HK-2 (cell line): Measurements from ENCODE around the gene ZNF485.
"Not testable (repeated sequence)": the region's sequence is repeated elsewhere in the genome, so short reads cannot be mapped to it uniquely, and the experiment has no call there.

Experiments used
- DNase-seq: peaks from one replicate; pipeline ENCODE4 v3.0.0-alpha.2; 2018; ENCODE audit not compliant: unreplicated experiment

ZNF485 gene

GRCh38 chr10:43606323-43607198 lies at the start of gene ZNF485:
ZNF485 (plus strand) TSS chr10:43606438; CDS start chr10:43607051, 613 bp downstream.
- DNase-seq: peak; percentile 78

- no peak for DNase-seq
These were observed 49.0 kb upstream of the ZNF485 start for GRCh38 chr10:43557214-43557613.

GRCh38 chr10:43569681-43570080 lies 36.6 kb upstream of the ZNF485 start:
- no peak for DNase-seq

- no peak for DNase-seq
These were observed 35.3 kb upstream of the ZNF485 start for GRCh38 chr10:43570971-43571370.

- DNase-seq: peak; percentile 8
These were observed 32.8 kb upstream of the ZNF485 start for GRCh38 chr10:43573250-43574000.

GRCh38 chr10:43574001-43574892 lies 32.0 kb upstream of the ZNF485 start, which contains the start of gene ZNF239:
ZNF239 (minus strand) TSS chr10:43574616; CDS start chr10:43558079, 16,537 bp downstream.
- peak; percentile 97 for DNase-seq

GRCh38 chr10:43574906-43575305 lies 31.3 kb upstream of the ZNF485 start:
- no peak for DNase-seq

GRCh38 chr10:43576062-43576461 lies 30.2 kb upstream of the ZNF485 start:
- no peak for DNase-seq

- DNase-seq: no peak
These were observed 29.7 kb upstream of the ZNF485 start for GRCh38 chr10:43576580-43576979.

GRCh38 chr10:43584051-43584450 lies 22.2 kb upstream of the ZNF485 start:
- DNase-seq: no peak

- no peak for DNase-seq
These were observed 21.2 kb upstream of the ZNF485 start for GRCh38 chr10:43585046-43585445.

- no peak for DNase-seq
These were observed 20.1 kb upstream of the ZNF485 start for GRCh38 chr10:43585981-43586729.

GRCh38 chr10:43586730-43587115 lies 19.5 kb upstream of the ZNF485 start:
- not testable (repeated sequence) for DNase-seq

GRCh38 chr10:43591303-43591904 lies 14.8 kb upstream of the ZNF485 start:
- no peak for DNase-seq

- no peak for DNase-seq
These were observed 11.2 kb upstream of the ZNF485 start for GRCh38 chr10:43594944-43595589.

GRCh38 chr10:43595739-43596298 lies 10.4 kb upstream of the ZNF485 start:
- no peak for DNase-seq

- DNase-seq: no peak
These were observed 9.7 kb upstream of the ZNF485 start for GRCh38 chr10:43596546-43596945.

- DNase-seq: no peak
These were observed 7.8 kb upstream of the ZNF485 start for GRCh38 chr10:43598446-43598845.

GRCh38 chr10:43599333-43599732 lies 6.9 kb upstream of the ZNF485 start:
- no peak for DNase-seq

- not testable (repeated sequence) for DNase-seq
These were observed 4.7 kb upstream of the ZNF485 start for GRCh38 chr10:43601576-43601975.
